ENCODE results near the gene CDH23.

Gene CDH23

DNA sequence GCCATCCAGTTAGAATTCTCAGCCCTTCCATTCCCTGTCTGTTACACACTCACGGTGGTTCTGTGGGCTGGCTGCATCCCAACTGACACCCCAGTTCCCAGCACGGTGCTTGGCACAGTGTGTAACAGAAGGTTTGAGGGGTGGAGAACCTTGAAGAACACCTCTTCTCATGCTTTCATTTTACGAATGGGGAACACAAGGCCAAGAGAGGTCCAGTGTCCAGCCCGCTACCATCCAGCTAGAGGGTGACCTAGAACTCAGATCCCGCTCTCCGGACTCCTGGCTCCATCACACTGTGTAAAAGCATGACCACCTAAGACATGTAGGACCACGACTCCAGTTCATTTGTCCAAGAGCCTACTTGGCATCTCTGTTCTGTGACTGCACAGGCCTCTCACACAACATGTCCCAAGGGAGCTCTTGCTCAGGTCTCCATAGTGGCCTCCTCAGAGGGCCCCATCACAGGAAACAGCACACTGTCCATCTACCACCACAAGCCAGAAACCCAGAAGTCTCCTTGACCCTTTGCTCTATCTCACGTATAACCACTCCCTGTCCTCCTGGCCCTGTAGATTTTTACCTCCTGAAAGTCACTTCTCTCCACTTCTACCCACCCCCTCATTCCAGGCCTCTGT lies 2.8 kb upstream of the CDH23 start:
- no peak for DNase-seq

DNA sequence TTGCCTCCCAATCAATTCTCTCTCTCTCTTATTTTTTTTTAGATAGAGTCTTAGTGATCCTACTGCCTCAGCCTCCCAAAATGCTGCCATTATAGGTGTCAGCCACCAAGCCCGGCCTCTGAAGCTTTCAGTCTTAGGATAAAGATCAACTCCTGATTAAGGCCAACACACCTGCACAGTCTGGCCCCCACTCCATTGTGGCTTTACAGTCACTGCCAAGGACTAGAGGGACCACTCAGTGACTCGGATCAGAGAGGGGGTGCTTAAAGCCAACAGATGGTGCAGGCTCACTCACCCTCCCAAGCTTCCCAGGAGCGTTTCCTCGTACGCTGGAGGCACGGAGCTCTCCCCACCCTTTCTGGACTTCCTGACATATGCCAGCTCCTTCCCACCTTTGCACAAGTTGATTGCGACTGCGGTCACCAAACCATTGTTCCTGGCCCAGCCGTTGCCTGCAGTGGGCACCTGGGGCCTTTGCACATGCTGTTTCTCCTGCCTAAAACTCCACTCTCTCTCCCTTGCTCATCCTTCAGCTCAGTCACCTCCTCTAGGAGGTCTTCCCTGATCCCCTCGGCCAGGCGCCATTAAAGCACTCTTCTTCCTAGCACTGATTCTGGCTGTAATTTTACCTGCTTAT lies 1.7 kb upstream of the CDH23 start:
- DNase-seq: no peak

DNA sequence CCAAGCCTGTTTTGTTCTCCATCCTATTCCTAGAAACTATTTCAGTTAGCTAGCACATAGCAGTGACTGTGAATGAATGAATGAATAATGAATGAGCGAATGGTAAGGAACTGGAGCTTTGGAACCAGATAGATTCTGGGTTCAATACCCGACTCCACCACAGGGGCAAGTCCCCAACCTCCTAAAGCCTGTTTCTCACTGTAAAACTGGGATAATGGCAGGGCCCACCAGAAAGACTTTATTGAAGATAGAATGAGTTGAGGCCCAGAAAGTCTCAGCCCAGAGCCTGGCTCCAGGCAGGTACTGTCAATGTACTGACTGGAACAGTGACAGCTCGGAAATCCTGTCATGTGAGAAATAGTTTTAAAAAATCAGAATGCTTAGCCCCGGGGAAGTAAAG lies 1.1 kb upstream of the CDH23 start:
- DNase-seq: no peak

DNA sequence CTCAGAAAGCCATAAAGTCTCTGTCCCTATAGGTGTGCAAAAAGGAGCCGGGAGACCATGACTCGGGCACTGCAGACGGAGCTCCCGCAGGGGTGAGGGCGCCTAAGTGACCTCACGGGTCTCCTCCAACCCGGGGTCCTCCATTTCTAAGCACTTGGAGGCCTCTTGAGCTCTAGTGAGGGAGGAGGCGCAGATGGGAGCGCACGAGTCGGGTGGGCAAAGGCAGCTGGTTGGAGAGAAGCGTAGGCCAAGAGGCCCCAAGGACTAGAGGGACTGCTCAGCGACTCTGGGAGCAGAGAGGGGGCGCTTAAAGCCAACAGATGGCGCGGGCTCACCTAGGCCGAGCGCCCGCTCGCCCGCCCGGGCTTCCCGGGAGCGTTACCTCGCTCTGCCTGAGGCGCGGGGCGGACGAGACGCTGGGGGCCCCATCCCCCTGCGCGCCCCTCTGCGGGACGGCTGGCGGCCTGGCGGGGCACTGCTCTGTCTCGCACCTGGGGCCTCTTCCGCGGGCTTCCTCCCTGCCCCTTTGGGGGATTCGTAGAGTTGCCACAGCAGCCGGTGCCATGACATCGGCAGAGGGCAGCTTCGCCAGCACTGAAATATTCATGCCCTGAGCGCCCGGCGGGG lies 523 bp upstream of the CDH23 start:
- DNase-seq: peak; percentile 14

DNA sequence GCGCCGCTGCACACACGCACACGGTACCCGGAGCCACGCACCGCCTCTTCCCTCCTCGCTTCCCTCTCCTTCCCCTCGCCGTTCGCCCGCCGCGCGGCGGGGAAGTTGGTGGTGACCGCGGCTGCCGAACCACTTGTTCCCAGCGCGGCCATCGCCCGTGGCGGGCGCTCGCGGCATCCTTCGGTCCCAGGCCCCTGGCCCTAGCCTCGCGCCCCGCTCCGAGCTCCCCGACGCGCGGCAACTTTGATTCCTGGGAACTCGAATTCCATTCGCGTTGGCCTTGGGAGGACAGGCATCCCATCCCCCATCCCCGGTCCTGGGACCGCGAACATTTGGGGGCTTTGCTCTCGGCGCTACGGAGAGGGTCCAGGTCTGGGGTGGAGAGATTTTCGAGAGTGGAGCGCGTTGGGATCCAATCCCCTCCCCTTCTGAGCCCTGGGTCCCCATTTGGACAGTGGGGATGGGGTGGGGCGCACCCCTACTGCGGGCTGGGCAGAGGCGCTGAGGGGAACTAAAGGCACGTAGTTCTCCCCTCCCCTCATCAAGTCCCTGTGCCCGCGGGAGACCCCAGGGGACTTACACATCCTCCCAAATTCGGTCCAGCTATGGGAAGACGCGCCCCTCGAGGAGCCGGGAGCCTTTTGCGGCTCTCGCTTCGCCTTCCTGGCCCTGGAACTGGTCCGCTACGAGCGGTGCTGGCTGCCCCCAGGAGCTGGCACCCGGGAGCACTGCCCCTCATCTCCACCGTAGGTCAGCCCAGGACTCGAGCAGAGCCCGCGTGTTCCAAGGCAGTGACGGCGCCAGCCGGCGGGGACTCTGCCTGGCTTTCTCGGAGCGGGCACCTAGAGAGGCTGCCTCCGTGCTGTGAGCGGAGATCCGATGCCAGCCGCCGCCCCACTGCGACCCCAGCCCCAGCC lies 834 bp downstream of the CDH23 start:
- DNase-seq: no peak

DNA sequence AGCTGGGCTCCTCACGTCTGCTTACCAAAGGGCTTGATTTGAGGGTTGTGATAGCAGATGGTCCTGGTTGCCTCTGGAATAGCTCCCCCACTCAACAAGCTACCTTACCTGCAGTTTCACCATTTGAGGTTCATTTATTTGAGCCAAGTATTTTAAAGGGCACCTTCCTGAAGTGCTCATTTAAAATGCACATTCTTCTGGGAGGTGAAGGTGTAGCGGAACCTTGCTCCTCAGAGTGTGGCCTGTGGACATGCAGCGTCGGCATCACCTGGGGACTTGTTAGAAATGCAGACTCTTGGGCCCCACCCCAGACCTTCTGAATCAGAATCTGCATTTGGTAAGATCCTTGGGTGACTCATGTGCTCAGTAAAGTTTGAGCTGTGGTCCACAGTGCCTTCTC lies 2.3 kb downstream of the CDH23 start:
- no peak for DNase-seq

DNA sequence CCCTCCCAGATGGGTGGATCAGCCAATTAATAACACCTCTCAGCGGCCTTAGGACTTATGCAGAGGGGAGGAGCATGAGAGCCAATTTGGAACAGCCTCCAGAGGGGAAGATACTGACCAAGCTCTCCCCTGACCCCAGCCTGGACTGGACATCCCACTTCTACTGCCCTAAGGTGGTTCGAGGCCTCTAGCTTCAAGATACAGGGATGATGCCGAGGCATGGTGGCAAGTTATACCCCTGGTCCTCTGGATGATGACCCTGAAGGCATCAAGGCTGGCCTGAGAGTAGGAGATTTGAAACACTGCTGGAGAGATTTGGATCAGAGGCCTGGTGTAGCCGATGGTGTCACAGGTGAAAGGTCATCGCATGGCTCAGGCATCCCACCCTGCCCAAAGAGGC lies 3.2 kb downstream of the CDH23 start:
- DNase-seq: no peak

DNA sequence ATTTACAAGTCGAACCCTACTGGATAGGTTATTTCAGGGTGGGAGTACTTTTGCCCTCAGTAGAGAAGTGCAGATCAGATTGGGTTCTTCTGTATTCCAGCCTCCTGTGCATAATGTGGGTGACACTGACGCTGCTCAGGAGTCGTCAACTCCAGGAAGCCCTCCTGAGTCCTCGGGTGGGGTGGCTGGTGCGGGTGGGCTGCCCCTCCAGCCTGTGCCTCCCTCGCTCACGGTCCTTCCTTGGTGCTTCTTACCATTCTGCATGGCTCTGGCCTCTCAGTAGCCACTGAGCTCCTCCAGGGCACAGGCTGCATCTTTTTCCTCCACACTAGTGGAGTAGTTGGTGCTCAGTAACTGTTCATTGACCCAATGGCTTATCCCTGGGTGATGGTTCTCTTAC lies 4.3 kb downstream of the CDH23 start:
- no peak for DNase-seq

DNA sequence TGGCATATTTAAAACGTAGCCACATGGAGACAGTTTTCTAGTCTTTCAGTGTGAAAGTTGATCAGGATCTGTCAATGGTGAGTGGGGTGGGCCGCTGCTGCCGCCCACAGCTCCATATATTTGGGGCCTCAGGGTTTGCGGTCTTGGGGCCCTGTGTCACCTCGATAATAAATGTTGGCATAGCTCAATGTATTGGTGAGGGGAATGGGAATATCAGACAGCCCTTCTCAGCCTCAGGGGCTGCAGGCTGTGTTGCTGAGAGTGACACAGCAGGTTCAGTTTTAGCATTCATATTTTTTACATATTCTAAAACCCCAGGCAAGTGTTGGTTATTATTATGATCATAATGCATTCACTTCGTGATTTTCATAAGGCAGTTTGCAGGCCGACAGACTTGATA lies 5.3 kb downstream of the CDH23 start:
- no peak for DNase-seq

DNA sequence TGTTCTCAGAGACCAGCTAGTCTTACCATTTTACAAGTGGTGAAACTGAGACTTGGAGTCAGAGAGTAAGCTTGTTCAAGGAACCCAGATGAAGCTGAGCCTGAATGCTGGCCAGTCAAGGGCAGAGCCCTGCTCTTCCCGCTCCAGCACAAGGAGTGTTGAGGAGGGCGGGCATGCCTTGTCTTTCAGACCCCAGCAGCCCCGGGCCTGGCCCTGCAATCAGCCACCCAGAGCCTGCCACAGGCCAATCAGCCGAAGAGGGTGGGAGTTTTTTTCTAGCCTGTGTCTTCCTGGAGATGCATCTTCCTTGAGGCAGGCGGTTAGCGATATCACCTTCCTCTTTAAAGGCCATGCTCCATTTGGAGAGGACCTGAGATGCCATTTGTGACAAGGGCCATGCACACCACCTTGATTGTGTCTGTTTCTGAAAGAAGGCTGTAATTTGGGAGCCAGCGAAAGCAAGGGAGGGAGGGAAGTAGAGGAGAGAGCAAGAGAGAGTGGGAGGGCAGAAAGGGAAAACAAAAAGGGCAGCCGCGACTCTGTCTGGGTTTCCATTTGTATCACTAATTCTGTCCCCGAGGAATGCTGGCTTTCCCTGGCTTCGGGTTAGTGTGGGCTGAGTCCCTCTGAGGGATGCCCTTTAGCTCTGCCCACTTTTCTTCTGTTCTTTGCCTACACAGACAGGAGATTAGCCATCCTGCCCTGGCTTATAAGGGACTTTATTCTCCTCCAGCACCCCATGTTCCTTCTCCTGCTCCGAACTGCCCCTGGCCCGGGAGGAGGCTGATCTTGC lies 8.0 kb downstream of the CDH23 start:
- DNase-seq: no peak

DNA sequence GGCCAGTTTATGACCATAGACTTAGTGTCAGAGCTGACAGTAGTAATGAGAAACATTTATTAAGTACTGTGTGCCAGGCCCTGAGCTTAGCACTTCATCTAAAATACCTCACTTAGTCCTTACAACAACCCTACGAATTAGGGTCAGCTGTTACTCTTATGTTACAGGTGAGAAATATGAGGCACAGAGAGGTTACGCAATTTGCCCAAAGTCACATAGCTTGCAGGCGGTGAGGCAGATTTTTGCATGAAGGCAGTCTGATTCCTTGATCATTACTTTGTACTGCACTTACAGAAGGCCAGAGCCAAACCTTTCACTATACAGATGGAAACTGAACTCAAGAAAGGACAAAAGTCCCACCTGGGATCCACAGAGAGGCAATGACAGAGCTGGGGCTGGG lies 10.2 kb downstream of the CDH23 start:
- no peak for DNase-seq

DNA sequence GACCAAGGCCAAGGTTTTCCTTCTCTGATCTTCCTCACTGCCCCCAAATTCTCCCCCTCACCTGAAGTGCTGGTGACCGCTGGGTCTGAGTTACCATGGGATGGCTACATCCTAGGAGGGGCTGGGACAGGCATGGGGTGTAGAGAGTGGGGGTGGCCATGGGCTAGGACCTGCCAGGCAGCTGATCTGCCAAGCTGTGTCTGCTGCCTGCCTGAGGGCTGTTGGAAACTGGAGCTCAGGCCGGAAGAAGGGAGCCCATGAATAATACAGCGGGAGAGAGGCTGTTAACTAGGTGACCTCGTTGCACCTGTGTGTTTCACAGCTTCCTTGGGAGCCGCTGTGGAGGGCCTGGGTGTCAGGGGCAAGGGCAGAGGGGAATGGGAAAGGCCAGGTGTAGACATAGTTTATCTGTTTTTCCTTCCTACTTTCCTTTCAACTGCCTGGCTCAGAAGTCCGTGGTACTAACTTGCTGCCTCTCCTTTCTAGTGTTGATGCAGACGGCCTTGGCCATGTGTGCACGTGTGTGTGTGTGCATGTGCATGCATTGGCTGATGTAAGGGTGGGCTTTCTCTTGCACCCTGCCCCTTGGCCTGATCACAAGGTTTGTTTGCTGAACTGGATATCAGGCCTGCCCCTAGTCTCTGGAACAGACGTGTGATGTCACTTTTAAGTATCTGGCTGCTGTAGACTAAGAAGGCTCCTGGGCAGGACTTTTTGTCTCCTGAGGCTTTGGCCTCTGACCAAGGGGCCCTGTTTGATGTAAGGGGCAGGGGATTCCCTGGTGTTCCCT lies 11.9 kb downstream of the CDH23 start:
- DNase-seq: no peak

DNA sequence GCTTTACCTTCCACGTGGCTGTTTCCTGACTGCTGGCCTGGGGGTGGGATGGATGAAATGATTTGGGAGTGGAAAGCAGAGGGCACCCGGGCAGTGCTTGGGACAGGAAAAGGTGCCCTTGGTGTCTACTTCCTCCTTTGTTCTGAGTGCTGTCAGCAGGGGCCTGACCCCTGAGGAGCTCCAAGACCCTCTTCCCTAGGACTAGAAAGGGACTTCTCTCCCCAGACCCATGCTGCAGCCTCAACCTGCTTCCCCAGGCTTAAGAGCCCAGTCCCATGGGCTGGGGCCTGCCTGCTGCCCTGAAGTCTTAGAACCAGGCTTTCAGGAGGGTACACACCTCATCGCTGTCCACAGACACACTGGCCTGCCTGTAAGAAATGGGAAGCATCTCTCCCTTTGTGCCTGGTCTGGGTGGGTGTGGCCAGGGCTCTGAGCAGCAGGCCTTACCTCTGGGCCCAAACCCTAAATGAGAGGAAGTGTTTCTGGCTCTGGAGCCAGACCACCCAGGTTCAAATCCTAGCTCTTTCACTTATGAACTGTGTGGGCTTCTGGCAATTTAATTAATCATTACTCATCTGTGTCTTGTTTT lies 12.9 kb downstream of the CDH23 start:
- DNase-seq: no peak

DNA sequence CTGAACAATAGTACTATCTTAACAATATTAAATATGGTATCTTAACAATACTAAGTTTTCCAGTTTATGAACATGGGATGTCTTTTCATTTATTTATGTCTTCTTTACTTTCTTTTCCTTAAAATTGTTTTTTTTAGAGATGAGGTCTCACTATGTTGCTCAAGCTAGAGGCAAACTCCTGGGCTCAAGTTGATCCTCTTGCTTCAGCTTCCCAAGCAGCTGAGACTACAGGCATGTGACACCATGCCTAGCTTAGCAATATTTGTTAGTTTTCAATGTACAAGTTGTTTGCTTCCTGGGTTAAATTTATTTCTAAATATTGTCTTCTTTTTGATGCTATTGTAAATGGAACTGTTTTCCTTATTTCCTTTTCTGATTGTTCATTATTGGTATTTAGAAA lies 16.9 kb downstream of the CDH23 start:
- no peak for DNase-seq

DNA sequence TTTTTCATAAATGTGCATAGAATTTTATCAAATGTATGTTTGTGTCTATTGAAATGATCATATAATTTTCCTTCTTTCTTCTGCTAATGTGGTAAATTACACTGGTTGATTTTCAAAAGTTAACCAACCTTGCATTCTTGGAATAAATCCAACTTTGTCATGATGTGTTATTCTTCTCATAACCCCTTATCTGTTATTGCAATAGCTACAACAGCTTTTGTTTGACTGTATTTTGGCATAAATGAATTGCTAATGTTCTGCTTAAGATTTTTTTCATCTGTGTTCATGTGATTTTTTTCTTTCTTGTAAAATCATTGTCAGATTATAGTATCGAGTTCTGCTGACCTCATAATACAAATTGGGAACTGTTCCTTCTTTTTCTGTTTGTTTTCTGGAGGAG lies 17.6 kb downstream of the CDH23 start:
- DNase-seq: no peak

DNA sequence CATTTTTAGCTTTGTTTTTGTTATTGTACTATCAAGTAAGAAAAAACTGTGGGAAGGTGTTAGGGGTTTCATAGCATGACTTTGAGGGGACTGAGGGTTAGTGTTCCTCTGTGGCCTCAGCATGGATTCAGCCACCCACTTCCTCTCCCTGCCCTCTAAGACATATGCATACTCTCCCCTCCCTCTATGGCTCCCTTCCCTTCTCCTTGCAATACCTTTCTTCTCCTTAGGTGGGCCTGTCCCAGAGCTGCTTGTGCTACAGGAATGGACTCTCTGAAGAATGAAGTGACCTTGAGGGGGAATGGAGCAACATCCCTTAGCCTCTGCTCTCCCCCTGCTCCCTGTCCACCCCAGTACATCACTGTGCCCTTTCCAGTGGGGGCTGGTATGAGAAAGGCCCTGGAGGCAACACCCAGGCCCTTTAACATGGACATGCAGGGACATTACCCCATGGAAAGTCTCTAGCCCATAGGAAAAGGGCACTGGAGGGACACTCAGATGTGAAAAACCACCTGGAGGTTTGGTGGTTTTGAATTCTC lies 22.4 kb downstream of the CDH23 start:
- DNase-seq: no peak

DNA sequence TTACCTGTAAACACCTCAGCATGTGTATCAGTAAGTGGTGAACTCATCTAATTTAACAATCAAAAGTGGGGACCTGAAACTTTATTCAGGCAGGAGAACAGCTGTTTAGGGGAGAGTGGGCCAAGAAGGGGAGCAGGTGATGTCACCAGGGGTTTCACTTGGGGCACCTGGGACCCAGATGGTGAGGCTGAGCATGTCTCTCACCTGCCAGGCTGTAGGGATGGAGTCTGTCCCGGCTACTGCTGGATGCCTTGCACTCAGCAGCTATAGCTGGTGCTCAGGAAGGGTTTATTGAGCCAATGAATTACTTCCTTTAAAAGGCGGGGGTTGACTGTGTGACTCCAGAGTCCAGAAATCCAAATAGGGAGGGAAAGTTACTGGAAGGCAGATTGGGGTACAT lies 23.0 kb downstream of the CDH23 start:
- DNase-seq: no peak

DNA sequence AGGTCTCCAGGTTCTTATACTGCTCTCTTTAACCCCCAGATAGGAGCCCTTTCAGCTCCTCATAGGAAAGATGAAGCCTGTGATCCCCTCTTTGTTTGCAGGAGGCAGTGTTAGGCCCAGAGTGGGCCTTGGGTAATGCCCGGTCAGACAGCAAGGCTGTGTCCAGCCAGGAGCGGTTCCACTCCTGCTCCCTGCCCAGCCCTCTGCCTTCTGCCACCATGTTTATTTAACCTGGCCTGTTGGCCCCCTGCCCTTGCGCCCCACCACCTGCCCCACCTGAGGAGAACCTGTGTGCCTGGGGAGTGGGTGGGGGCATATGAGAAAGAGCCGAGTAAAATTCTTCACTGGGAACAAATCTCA lies 24.3 kb downstream of the CDH23 start:
- DNase-seq: no peak

DNA sequence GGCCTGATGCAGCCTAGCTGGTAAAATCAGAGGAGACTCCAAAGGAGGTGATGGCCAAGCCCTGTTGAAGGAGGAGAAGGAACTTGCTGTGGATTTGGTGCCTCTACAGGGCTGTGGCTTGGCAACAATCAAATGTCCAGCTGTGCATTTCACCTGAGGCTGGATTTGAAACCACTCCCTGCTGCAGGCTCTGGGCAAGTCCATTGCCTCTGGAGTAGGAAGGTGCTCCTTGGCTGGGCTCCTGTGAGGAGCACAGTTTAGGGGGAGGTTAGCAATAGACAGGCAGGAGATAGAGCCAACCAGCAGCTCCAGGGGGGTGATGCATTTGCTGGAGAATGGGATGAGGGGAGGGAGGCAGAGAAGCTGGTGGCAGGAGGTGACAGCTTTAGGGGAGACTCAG lies 26.5 kb downstream of the CDH23 start:
- no peak for DNase-seq

DNA sequence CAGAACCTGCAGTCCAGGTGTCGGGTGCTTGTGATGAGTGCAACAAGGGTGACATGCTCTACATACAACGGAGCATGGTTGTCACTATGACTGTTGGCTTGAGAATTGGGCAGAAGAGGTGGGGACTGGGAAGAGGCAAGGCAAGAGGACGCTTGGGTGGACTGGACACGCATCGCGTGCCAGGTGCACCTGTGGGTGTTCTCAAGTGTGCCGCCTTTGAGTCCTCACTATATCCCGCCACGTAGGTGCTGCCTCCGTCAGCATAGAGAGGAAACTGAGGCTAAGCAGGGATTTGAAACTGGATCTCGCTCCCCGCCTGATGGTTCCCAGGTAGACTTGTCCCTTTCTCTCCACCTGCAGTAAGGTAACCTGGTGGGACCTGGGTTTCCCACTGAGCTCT lies 27.2 kb downstream of the CDH23 start:
- DNase-seq: no peak

DNA sequence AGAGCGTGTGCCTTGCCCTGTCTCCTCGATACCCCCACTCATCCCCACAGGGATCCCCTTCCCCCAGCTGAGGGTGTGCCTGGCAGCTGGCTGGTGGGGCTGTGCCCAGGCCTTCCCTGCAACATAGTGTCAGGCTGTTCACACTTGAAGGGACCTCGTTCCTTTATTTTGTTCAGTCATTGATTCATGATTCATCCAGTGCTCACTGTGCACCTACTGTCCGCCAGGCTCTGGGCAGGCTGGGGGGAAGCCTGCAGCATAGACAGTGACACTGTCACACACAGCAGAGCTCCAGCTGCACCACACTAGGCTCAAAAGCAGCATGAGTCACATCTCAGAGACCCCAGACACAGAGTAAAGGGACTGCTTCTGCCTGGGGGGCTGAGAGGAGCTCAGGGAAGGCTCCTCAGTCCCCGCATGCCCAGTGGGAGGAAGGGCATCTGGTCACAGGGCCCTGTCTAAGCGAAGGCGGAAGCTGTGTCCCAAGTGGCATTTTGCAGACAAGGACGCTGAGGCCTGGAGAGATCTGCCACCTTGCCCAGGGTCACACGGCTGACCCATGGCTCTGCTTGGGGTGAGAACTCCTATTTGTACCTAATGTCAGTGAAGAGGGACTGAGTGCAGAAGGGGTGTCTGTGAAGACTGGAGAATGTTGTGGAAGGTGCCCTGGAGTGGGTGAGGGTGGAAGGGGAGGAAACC lies 27.9 kb downstream of the CDH23 start:
- DNase-seq: no peak
